ENCODE results near the gene KLHDC4.

DNA sequence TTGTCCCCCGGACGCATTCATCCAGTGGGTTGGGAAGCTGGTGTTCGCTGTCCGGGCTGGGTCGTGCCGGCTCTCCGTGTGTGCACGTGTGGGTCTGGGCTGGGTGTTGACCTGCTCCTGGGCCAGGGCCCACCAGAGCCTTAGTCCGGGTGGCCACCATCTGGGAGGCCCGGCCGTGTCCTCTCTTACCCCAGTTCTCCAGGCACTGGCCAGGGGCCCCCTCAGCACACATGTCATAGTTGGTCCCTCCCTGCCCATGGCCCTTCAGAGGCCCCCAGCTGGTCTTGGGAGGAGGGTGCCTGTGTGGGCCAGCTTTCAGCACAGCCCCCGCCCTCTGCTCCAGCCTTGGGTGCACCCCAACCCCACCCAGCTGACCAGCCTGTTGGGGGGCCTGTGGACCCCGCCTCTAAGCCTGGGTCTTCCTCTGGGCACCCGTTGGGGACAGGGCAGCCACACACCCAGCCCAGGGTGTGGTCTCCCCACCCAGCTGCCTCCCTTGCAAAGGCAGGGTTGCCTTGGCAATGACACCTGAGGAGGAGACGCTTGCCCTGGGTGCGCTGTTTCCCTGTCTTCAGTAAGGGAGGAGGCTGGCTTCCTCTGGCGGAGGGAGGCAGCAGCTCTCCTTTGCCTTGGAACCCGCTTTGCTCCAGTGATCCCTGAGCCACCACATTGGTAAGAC, 86.1 kb downstream of the KLHDC4 start:
- TF ChIP-seq POLR2A (IDR thresholded peaks at IDR 0.05) (no peak), POLR2AphosphoS5 (IDR thresholded peaks at IDR 0.05) (no peak), EP300 (IDR thresholded peaks at IDR 0.05) (no peak)
- TF ChIP-seq, protein P1, sequence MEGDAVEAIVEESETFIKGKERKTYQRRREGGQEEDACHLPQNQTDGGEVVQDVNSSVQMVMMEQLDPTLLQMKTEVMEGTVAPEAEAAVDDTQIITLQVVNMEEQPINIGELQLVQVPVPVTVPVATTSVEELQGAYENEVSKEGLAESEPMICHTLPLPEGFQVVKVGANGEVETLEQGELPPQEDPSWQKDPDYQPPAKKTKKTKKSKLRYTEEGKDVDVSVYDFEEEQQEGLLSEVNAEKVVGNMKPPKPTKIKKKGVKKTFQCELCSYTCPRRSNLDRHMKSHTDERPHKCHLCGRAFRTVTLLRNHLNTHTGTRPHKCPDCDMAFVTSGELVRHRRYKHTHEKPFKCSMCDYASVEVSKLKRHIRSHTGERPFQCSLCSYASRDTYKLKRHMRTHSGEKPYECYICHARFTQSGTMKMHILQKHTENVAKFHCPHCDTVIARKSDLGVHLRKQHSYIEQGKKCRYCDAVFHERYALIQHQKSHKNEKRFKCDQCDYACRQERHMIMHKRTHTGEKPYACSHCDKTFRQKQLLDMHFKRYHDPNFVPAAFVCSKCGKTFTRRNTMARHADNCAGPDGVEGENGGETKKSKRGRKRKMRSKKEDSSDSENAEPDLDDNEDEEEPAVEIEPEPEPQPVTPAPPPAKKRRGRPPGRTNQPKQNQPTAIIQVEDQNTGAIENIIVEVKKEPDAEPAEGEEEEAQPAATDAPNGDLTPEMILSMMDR (IDR thresholded peaks at IDR 0.05): no peak

Data from upper lobe of left lung (tissue), 4 donors.